ENCODE results near the gene TYK2.

- TF ChIP-seq CTCF (IDR thresholded peaks at IDR 0.05) = no peak
- TF ChIP-seq POLR2A (IDR thresholded peaks at IDR 0.05) = no peak
- TF ChIP-seq POLR2AphosphoS5 (IDR thresholded peaks at IDR 0.05) = no peak
Observed at GRCh38 chr19:10361569-10362011, 18.8 kb downstream of the TYK2 start.
